Nephron progenitor cell (in vitro differentiated cells): ENCODE measurements around the gene CD19.
"Not testable (repeated sequence)": the region's sequence is repeated elsewhere in the genome, so short reads cannot be mapped to it uniquely, and the experiment has no call there.

Source experiments
- DNase-seq: peaks from one replicate; pipeline ENCODE4 v3.0.0; 2021
- H3K27ac Mint-ChIP-seq: 2 replicates; pipeline ENCODE4 v1.8.0; 2021; ENCODE audit warnings: mild to moderate bottlenecking, moderate library complexity, mixed read lengths
- H3K27me3 Mint-ChIP-seq: 2 replicates; pipeline ENCODE4 v1.8.0; 2021; ENCODE audit warnings: mild to moderate bottlenecking, low read depth, mixed read lengths; ENCODE audit not compliant: poor library complexity
- H3K36me3 Mint-ChIP-seq: 2 replicates; pipeline ENCODE4 v1.8.0; 2021; ENCODE audit warnings: low read depth, mixed read lengths
- H3K4me1 Mint-ChIP-seq: 2 replicates; pipeline ENCODE4 v1.8.0; 2021; ENCODE audit warnings: mixed read lengths
- H3K4me3 Mint-ChIP-seq: 2 replicates; pipeline ENCODE4 v1.8.0; 2021; ENCODE audit warnings: mild to moderate bottlenecking, moderate library complexity, mixed read lengths
- H3K9me3 Mint-ChIP-seq: 2 replicates; pipeline ENCODE4 v1.8.0; 2021; ENCODE audit warnings: mild to moderate bottlenecking, moderate library complexity, mixed read lengths
- TF ChIP-seq, protein P1 (sequence below): fragments of 200-600 bp; sonication (generic); IDR thresholded peaks from 2 replicates; pipeline ENCODE4 v1.5.0; 2021; ENCODE audit warnings: antibody characterized with exemption

The CD19 gene

GRCh38 chr16:28923652-28924398 lies 7.9 kb upstream of the CD19 start:
- TF ChIP-seq, protein P1, sequence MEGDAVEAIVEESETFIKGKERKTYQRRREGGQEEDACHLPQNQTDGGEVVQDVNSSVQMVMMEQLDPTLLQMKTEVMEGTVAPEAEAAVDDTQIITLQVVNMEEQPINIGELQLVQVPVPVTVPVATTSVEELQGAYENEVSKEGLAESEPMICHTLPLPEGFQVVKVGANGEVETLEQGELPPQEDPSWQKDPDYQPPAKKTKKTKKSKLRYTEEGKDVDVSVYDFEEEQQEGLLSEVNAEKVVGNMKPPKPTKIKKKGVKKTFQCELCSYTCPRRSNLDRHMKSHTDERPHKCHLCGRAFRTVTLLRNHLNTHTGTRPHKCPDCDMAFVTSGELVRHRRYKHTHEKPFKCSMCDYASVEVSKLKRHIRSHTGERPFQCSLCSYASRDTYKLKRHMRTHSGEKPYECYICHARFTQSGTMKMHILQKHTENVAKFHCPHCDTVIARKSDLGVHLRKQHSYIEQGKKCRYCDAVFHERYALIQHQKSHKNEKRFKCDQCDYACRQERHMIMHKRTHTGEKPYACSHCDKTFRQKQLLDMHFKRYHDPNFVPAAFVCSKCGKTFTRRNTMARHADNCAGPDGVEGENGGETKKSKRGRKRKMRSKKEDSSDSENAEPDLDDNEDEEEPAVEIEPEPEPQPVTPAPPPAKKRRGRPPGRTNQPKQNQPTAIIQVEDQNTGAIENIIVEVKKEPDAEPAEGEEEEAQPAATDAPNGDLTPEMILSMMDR, result no peak
- H3K27ac Mint-ChIP-seq, result no peak overlapping the region
- peaks cover 15% of the 10 kb centered on the region for H3K36me3 Mint-ChIP-seq
- H3K4me3 Mint-ChIP-seq, result peak overlapping the region; percentile 91
- no peak for DNase-seq
- peaks cover 26% of the 10 kb centered on the region for H3K4me1 Mint-ChIP-seq
- no peaks in the 10 kb centered on the region for H3K9me3 Mint-ChIP-seq
- no peaks in the 10 kb centered on the region for H3K27me3 Mint-ChIP-seq

- H3K9me3 Mint-ChIP-seq, result no peaks in the 10 kb centered on the region
- no peaks in the 10 kb centered on the region for H3K27me3 Mint-ChIP-seq
- H3K4me3 Mint-ChIP-seq, result peak overlapping the region; percentile 91
- TF ChIP-seq, protein P1, result no peak
- peaks cover 12% of the 10 kb centered on the region for H3K36me3 Mint-ChIP-seq
- H3K4me1 Mint-ChIP-seq, result peaks cover 26% of the 10 kb centered on the region
- no peak overlapping the region for H3K27ac Mint-ChIP-seq
- no peak for DNase-seq
Measured at GRCh38 chr16:28924399-28924761, 7.4 kb upstream of the CD19 start.

- Mint-ChIP-seq H3K27ac (peak within 1 kb of the TSS; percentile 97), H3K27me3 (no peaks in the 10 kb centered on the region), H3K9me3 (no peaks in the 10 kb centered on the region), H3K4me3 (peak within 1 kb of the TSS; percentile 91), H3K4me1 (peaks cover 26% of the 10 kb centered on the region), H3K36me3 (peaks cover 7% of the 10 kb centered on the region)
- TF ChIP-seq, protein P1, result no peak
- DNase-seq, result peak; percentile 100
Measured at GRCh38 chr16:28924762-28925385, 6.9 kb upstream of the CD19 start, which contains the start of gene RABEP2. TSS of gene RABEP2 (minus strand) at chr16:28925238. CDS start at chr16:28925163, 75 bp downstream.

DNA sequence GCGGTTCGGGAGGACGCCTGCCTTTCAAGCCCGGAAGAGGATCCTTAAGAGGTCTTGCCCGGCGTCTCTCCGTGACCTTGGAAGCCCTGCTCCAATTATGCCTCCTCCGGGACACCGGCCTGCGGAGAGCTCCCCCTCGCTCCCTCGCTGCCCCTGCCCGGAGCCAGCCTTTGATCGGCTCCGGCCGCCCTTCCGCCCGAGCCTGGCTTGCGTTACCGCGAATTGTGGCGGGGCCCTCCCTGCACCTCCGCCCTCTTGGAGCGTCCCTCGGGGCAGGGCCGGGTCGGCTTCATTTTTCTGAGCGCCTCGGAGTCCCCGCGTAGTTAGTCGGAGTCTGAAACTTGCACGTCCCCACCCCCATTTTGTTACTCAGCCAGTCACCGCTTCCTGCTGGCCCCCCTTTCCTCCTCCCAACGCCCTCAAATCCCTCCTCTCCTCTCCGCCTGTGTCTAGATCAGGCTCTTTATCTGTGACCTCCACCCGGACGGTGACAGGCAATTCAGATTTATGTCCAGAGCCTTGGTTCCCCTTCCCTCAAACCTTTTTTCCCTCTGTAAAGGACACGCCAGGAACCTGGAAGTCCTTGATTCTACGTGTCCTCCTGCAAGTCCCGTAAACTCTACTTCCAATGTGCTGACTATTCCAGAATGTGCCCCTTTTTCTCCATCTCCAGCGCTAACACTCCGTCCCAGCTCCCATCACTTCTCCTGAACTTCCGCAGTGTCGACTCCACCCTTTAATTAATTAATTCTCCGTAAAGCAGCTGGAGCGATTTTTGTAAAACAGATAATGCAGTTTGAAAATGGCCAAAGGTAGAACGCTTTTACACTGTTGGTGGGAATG lies 6.2 kb upstream of the CD19 start:
- peak overlapping the region; percentile 91 for H3K4me3 Mint-ChIP-seq
- no peaks in the 10 kb centered on the region for H3K27me3 Mint-ChIP-seq
- H3K27ac Mint-ChIP-seq, result peak overlapping the region; percentile 97
- TF ChIP-seq, protein P1, result no peak
- peaks cover 31% of the 10 kb centered on the region for H3K4me1 Mint-ChIP-seq
- no peaks in the 10 kb centered on the region for H3K9me3 Mint-ChIP-seq
- peak; percentile 80 for DNase-seq
- H3K36me3 Mint-ChIP-seq, result peaks cover 7% of the 10 kb centered on the region

GRCh38 chr16:28926284-28926683 lies 5.5 kb upstream of the CD19 start:
- H3K4me3 Mint-ChIP-seq, result peak overlapping the region; percentile 91
- H3K4me1 Mint-ChIP-seq, result peaks cover 37% of the 10 kb centered on the region
- H3K27me3 Mint-ChIP-seq, H3K36me3 Mint-ChIP-seq, DNase-seq, H3K9me3 Mint-ChIP-seq: not testable (repeated sequence)
- H3K27ac Mint-ChIP-seq, result peak overlapping the region; percentile 97

- H3K4me3 Mint-ChIP-seq, result no peak overlapping the region
- no peak for DNase-seq
- H3K27me3 Mint-ChIP-seq, result no peaks in the 10 kb centered on the region
- no peak overlapping the region for H3K27ac Mint-ChIP-seq
- H3K36me3 Mint-ChIP-seq, result no peaks in the 10 kb centered on the region
- H3K9me3 Mint-ChIP-seq, result no peaks in the 10 kb centered on the region
- peaks cover 47% of the 10 kb centered on the region for H3K4me1 Mint-ChIP-seq
- TF ChIP-seq, protein P1, result no peak
Measured at GRCh38 chr16:28927815-28928214, 4.0 kb upstream of the CD19 start.
